Central memory CD4-positive, alpha-beta T cell (primary cell): ENCODE measurements around the gene COMMD2.

Experiments
- DNase-seq: peaks from one replicate; pipeline ENCODE4 v3.0.0; 2022

COMMD2 gene

DNA sequence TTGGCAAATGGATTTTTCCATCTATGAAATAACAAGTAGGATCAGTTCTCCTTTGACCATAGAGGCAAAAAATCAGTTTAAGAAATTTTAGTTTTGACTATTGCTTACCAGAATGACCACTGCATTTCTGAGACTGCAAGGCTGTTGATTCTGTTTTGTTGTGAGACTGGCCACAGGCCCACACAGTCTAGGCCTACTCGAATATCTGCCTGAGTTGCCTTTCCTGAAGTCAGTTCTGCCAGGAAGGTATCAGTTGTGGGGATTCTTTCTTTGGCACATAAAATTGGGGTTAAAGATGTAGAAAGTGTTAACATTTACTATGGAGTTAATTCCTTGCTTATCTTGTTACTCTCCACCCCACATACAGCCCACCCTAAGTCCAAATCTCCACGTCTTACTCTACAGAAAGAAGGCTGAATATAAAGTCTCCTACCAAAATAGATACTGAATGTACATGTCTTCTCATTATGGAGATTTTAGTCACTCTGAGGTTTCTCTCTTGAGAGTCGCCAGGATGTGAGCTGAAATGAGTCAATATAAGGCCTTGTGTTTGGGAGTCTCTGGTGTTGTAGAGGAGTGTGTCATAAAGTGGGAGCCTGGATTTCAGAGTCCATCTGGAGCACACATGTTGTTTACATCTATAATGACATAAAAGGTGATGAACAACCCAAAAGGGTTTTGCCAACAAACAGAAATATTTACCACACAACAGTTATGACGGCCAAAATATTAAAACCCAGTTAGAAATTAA is 49.4 kb downstream of the COMMD2 start:
- DNase-seq: no peak

DNA sequence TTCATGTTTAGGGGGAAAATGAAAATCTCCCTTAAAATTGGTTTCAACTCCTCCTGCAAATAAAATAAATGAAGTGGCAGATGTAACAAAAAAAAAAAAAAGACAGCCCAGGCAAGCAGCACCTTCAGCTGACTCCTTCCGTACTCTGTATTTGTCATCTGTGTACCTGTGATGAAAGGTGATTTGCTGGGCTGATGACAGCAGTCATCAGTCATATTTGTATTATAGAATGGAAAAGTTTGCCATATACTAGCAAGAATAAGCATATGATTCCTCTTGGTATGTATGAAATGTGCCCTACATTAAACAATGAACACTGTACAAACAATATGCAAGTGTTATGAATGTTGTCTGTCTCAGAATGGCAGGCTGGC is 50.3 kb downstream of the COMMD2 start:
- no peak for DNase-seq

GRCh38 chr3:149701206-149701976 is 50.9 kb downstream of the COMMD2 start:
- DNase-seq: peak; percentile 9
